Measurements from ENCODE around the gene RDM1.
A peak's percentile ranks its signal among the peaks of the same experiment; 100 is the strongest.

Gene RDM1

DNA sequence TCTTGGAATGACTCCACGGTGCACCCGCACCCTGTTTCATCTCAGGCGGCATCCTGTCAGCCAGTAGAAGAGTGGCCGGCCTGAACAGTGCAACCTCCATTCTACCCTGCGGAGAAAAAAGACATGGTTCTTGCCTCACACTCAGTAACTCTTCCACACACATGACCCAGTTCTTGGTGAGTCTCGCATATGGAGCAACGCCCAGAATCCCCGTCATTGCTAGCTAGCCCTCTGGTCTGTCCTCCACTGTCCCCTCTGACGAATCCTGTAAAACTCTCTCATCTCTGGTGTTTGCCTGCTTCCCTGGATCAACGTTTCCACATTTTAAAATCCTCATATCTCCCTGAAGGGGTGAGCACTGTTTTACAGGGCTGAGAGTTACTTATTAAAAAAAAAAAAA is 4.2 kb upstream of the RDM1 start:
- H3K4me3 ChIP-seq (ENCODE audit: low read length) = no peak overlapping the region
- no peak for DNase-seq (ENCODE audit: low read depth)

DNA sequence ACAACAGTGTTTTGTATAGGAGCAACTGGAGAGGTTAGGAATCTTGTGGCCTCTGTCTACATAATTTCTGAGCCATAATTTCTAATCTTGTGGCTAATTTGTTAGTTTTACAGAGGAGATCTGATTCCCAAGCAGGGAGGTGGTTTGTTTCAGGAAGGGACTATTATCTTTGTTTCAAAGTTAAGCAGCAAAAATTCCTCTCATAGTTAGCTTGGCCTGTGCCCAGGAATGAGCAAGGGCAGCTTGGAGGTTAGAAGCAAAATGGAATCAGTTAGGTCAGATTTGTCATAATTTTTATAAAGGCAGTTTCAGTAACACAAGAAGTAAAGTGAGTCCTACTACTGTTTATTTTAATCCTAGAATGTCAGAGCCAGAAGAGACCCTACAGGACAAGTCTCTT is 2.0 kb upstream of the RDM1 start:
- TF ChIP-seq, protein P1, sequence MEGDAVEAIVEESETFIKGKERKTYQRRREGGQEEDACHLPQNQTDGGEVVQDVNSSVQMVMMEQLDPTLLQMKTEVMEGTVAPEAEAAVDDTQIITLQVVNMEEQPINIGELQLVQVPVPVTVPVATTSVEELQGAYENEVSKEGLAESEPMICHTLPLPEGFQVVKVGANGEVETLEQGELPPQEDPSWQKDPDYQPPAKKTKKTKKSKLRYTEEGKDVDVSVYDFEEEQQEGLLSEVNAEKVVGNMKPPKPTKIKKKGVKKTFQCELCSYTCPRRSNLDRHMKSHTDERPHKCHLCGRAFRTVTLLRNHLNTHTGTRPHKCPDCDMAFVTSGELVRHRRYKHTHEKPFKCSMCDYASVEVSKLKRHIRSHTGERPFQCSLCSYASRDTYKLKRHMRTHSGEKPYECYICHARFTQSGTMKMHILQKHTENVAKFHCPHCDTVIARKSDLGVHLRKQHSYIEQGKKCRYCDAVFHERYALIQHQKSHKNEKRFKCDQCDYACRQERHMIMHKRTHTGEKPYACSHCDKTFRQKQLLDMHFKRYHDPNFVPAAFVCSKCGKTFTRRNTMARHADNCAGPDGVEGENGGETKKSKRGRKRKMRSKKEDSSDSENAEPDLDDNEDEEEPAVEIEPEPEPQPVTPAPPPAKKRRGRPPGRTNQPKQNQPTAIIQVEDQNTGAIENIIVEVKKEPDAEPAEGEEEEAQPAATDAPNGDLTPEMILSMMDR (conservative IDR thresholded peaks at IDR 0.05; ENCODE audit: low read length) = no peak
- DNase-seq (ENCODE audit: low read depth) = peak; percentile 6
- no peak overlapping the region for H3K4me3 ChIP-seq (ENCODE audit: low read length)

More for the DNA sequence above, 4.2 kb upstream of the RDM1 start:
- TF ChIP-seq, protein P1 (conservative IDR thresholded peaks at IDR 0.05; ENCODE audit: low read length) = no peak

DNA sequence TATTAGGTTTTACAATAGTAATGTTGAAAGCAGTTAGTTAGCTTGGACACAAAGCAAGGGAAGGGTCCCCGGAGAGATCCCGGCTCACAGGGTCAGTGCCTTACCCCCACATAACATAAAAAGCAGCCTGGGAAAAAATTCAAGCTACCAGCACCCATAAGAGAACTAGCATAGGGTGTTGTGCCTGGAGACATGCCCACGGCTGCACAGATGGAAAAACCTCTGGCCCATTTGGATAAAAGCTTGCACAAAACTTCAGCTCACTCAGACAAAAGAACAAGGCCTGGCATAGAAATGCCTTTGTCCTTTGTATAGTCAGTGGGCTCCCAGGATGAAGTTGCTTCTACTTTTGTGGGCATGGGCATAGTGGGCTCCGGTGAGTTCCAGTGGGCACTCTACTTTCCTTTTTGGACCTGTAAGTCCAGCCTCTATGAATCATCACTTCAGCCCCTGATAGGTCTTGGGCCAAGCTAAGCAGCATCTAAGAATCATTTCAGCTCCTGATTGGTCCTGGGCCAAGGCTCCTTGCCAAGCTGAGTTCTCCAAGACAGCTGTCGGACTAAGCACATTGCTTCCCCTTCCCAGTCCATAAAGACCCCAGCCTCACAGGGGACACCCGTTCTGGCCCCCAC is 1.3 kb upstream of the RDM1 start:
- H3K4me3 ChIP-seq (ENCODE audit: low read length) = no peak overlapping the region
- no peak for DNase-seq (ENCODE audit: low read depth)
- TF ChIP-seq, protein P1 (conservative IDR thresholded peaks at IDR 0.05; ENCODE audit: low read length) = no peak

DNA sequence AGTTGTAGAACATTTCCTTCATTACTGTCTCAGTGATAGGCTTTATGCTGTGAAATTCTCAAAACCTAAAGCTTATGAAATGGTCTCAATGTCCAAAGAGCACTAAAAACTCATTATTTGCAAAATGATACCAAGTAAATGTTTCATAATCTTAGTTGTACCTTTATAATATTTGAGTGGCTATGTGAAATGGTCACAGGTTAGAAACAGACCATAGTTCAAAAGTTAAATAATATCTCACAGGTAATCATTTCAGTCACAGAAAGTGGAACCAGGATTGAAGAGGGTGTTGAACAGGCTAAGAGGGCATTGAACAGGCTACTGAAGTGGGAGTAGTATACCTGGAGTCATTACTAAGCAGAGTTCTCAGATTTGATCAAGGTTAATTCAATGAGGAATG is 2.9 kb downstream of the RDM1 start:
- DNase-seq (ENCODE audit: low read depth) = no peak
- H3K4me3 ChIP-seq (ENCODE audit: low read length) = no peak overlapping the region
- TF ChIP-seq, protein P1 (conservative IDR thresholded peaks at IDR 0.05; ENCODE audit: low read length) = no peak

DNA sequence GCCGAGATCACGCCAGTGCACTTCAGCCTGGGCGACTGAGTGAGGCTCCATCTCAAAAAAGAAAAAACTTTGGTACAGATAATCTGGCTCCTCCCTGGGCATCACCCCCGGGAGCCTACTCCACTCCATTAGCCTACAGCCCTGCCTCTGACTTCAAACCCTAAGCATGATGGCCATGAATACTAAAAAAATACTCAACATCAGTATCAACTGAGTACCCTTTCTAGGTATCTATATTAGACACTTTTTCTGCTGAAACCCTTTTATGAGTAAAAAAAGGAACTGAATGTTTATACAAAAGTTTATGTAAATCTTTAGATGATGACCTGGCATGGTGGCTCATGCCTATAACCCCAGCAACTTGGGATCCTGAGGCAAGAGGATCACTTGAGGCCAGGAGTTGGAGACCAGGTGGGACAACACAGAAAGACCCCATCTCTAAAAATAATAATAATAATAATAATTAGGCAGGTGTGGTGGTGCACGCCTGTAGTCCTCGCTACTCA is 6.9 kb downstream of the RDM1 start:
- no peak for DNase-seq (ENCODE audit: low read depth)
- TF ChIP-seq, protein P1 (conservative IDR thresholded peaks at IDR 0.05; ENCODE audit: low read length) = no peak

DNA sequence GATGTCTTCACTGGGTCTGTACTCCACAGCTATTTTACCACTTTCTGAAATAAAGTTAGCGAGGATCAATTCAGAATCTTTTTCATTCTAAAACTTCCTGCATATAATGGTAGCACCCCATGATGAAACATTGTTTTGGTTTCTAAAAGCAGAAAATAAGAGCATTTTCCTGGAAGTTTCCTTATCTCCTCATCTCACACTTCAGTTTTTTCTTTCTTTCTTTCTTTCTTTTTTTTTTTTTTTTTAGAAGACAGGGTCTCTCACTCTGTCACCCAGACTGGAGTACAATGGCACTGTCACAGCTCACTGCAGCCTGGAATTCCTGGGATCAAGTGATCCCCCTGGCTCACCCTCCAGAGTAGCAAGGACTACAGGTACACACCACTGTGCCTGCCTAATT is 10.3 kb downstream of the RDM1 start:
- TF ChIP-seq, protein P1 (conservative IDR thresholded peaks at IDR 0.05; ENCODE audit: low read length) = no peak

More for the DNA sequence above, 6.9 kb downstream of the RDM1 start:
- no peak overlapping the region for H3K4me3 ChIP-seq (ENCODE audit: low read length)

DNA sequence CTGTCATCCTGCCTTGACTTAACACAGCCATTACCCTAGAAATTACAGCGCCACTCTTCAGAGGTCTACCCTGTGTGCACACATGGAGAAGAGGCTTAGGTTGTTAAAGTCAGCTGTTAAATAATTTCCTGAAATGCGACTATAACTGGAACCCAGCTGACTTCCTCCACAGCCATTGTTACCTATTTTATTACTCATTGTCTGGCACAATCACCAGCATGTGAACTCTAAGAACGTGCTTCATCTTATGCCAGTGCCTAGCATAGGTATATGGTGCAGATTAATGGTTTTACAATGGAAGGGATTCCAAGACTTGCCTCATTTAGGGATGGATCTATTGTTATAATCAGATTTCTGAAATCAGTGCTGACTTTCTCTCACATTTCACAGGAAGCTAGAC is 11.9 kb downstream of the RDM1 start:
- TF ChIP-seq, protein P1 (conservative IDR thresholded peaks at IDR 0.05; ENCODE audit: low read length) = no peak
- H3K4me3 ChIP-seq (ENCODE audit: low read length) = no peak overlapping the region
- no peak for DNase-seq (ENCODE audit: low read depth)

More for the DNA sequence above, 10.3 kb downstream of the RDM1 start:
- DNase-seq (ENCODE audit: low read depth) = no peak
- H3K4me3 ChIP-seq (ENCODE audit: low read length) = no peak overlapping the region
